C4-2B (cell line): ENCODE data around the gene ACBD3.

Source experiments
- H3K27ac ChIP-seq: fragments of 450-650 bp; 2 replicates; pipeline ENCODE4 v1.5.1; 2017
- ZFX ChIP-seq: fragments of 450-650 bp; IDR thresholded peaks from 2 replicates; pipeline ENCODE4 v1.6.1; 2017
- TF ChIP-seq, protein P1 (sequence below): fragments of 450-650 bp; conservative IDR thresholded peaks from 2 replicates; pipeline ENCODE4 v1.5.1; 2017; ENCODE audit warnings: mild to moderate bottlenecking

ACBD3 gene

DNA sequence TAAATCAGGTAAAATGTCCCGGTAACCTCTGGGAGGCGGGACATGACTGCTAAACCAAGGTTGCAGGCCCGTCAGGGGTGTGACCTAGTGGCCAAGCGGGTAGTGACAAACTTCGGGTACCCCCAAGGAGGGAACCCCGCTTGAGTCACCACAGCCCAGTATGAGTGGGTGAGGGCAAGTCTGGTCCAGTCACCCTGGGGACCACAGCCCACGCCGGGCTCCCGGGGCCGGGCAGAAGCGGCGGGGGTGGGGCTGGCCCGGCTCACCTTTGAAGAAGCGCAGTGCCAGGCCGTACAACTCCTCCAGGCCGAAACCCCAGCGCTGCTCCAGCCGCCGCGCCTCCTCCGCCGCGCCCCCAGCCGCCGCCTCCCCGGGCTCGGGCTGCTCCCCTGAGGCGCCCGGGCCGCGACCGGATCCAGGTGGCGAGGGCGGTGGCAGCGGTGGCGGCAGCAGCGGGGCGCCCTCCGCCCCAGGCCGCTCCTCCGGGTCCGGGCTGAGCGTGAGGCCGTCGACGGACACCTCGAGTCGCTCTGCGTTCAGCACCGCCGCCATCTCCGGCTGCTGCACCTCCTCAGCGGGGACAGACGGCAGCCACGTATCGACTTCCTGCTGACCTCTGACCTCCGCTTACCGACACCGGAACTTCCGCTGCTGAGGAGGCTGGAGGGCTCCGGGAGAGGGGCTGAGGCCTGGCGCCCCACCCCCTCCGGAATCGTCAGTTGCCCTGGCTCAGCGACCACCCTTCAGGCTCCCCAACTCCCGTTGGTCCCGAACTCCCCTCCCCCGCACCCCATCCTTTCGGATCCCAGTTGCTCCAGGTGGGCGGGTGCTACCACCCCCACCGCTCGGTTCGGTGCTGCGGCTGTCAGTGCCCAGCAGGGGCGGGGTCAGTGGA lies at the start of gene ACBD3:
Gene ACBD3 (minus strand): TSS at position 618 of the 895 bp plus-strand sequence. CDS start 66 bp downstream, at position 552.
- TF ChIP-seq ZFX: peak; percentile 77
- TF ChIP-seq, protein P1, sequence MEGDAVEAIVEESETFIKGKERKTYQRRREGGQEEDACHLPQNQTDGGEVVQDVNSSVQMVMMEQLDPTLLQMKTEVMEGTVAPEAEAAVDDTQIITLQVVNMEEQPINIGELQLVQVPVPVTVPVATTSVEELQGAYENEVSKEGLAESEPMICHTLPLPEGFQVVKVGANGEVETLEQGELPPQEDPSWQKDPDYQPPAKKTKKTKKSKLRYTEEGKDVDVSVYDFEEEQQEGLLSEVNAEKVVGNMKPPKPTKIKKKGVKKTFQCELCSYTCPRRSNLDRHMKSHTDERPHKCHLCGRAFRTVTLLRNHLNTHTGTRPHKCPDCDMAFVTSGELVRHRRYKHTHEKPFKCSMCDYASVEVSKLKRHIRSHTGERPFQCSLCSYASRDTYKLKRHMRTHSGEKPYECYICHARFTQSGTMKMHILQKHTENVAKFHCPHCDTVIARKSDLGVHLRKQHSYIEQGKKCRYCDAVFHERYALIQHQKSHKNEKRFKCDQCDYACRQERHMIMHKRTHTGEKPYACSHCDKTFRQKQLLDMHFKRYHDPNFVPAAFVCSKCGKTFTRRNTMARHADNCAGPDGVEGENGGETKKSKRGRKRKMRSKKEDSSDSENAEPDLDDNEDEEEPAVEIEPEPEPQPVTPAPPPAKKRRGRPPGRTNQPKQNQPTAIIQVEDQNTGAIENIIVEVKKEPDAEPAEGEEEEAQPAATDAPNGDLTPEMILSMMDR: no peak; the same call in 1 of the 2 replicates
- peak within 1 kb of the TSS; percentile 83 for H3K27ac ChIP-seq

DNA sequence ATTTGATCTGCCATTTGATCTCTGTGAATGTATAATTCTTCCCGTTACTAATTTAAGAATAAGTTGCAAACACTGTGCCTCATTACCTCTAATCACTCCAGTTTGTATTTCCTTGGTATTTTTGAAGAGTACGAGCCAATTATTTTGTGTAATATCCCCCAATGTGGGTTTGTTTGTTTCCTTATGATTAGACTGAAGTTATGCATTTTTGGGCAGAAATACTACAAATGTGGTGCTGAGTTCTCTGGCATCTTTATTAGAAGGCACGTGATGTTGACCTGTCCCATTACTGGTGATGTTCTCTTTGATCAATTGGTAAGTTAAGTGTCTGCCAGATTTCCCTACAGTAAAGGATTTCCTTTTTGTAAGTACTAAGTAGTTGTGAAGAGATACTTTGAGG lies 47.3 kb upstream of the ACBD3 start:
- no peak overlapping the region for H3K27ac ChIP-seq
- TF ChIP-seq ZFX: no peak
- TF ChIP-seq, protein P1: no peak

DNA sequence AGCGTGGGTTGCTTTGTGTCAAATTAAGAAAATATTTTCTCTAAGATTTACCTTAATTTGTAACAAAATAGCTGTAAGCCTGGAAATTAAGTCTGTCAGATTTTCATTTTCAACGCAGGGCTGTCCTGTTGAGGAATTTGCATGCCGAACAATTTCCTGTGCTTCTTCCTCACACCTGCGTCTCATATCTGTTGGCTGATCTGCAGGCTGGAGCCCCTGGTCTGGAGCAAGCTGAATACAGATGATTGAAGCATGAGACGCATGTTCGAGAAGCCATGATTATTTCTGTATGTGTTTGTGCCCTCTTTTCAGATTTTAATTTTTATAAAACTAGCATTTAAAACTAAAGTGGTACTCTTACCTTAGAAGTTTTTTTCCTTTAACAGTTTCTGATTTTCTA lies 46.8 kb upstream of the ACBD3 start:
- no peak overlapping the region for H3K27ac ChIP-seq
- TF ChIP-seq, protein P1: no peak
- no peak for TF ChIP-seq ZFX

DNA sequence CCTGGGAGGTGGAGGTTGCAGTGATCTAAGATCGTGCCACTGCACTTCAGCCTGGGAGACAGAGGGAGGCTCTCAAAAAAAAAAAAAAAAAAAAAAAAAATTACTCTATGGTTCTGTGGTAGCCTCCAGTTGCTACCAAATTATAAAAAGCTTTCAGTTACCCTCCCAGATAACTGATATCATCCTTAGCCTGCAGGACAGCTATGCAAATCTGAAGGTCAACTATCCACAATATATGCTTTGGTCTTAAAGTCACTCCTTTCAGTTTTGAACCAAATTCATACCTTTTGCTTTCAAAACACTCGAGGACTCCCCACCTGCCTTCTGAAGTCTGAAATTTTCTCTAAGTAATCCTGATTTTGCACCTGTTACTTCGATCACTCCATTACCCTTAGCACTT lies 40.1 kb upstream of the ACBD3 start:
- no peak for TF ChIP-seq ZFX
- H3K27ac ChIP-seq: no peak overlapping the region

DNA sequence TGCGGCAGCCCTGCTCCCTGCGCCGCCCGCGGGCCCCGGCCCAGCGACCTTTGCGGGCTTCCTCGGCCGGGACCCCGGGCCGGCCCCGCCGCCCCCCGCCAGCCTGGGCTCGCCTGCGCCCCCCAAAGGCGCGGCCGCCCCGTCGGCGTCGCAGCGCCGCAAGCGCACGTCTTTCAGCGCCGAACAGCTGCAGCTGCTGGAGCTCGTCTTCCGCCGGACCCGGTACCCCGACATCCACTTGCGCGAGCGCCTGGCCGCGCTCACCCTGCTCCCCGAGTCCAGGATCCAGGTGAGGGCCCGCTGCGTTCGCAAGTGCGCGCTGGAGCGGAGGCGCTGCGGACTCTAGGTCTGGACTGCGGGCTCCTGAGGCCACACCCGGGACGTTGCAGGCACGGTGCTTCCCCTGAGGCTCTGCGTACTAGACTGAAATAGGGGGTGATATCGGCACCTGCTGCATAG lies 37.3 kb upstream of the ACBD3 start:
- no peak for TF ChIP-seq ZFX
- TF ChIP-seq, protein P1: no peak

DNA sequence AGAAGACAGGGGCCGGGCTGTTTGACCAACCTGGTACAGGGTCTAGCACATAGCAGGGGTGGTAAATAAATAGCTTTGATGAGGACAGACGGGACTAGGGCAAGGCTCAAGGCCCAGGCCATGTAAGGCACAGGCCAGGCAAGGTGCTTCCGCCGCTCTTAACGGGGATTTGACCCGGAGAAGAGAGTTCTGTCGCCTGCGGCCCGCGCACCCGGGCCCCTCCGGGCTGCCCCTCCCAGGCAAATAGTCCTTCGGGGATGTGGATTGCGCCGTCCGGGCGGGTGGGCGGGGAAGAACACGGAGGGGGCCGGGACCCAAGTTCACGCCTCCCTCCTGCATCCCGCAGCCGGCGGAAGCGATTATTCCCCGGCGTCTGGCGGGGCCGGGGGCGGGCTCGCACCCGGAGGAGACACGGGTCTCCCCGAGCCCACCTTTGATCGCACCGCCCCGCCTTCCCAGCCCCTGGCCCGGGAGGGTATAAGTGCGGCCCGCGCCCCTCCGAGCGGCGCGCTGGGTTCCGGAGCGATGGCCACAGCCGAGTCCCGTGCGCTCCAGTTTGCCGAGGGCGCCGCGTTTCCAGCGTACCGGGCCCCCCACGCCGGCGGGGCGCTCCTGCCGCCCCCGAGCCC lies 36.7 kb upstream of the ACBD3 start, which contains the start of gene MIXL1:
Gene MIXL1 (plus strand): TSS at position 508 of the 629 bp plus-strand sequence. CDS start 18 bp downstream, at position 526.
- TF ChIP-seq, protein P1: no peak
- TF ChIP-seq ZFX: no peak
- no peak within 1 kb of the TSS for H3K27ac ChIP-seq

More for the DNA sequence above, 37.3 kb upstream of the ACBD3 start:
- no peak overlapping the region for H3K27ac ChIP-seq

DNA sequence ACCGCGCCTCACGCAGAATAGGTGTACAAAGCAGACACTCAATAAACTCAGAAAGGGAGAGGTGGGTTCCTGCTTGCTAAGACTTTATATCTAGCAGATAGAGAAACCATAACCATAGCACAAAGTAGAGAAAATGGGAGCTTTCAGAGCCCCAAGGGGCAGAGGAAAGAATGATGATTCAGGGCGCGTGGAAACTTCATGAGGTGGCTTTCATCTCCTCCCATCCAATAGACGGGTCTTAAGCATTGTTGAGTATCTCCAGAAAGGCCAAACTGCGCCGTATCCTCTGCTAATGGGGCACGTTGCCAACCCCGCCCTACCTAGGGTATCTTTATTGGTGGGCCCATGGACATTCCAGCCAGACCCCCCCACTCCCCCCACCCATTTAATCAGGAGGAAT lies 36.1 kb upstream of the ACBD3 start:
- no peak for TF ChIP-seq ZFX
- TF ChIP-seq, protein P1: no peak
- H3K27ac ChIP-seq: no peak overlapping the region
